Urinary bladder (tissue), 4 donors: ENCODE data around the gene PIP5K1B. TPM values are rescaled to one million over a fixed set of nuclear protein-coding genes. Genes with fewer than 3 reads are reported as not detected.
"Not testable (repeated sequence)": the region's sequence is repeated elsewhere in the genome, so short reads cannot be mapped to it uniquely, and the experiment has no call there.

Experiments
- DNase-seq: peaks from one replicate; pipeline ENCODE4 v3.0.0-alpha.2; 2015; ENCODE audit errors: extremely low spot score
- H3K27ac ChIP-seq: one replicate; pipeline ENCODE4 v1.5.1; 2013; ENCODE audit warnings: low read depth, mild to moderate bottlenecking, moderate library complexity
- H3K36me3 ChIP-seq: one replicate; pipeline ENCODE4 v1.6.1; 2013; ENCODE audit warnings: mild to moderate bottlenecking, moderate library complexity; ENCODE audit not compliant: insufficient read depth
- H3K4me1 ChIP-seq: one replicate; pipeline ENCODE4 v1.6.1; 2013; ENCODE audit warnings: mild to moderate bottlenecking, moderate library complexity; ENCODE audit not compliant: insufficient read depth
- H3K4me3 ChIP-seq: one replicate; pipeline ENCODE4 v1.5.1; 2013; ENCODE audit warnings: low read depth, low read length
- WGBS: extraction: QIAGEN DNeasy Blood & Tissue Kit; methylation state at CpG from one replicate; pipeline ENCODE4 v1.1.7; 2013; 5-methylcytosine and 5-hydroxymethylcytosine counted together
- polyA plus RNA-seq: library from polyadenylated mRNA; stranded (reverse); fragments of 200-250 nt; gene quantifications from one replicate; pipeline ENCODE4 v1.2.3, GENCODE V29; 2013
- small RNA-seq: library from RNA; depleted of rRNA; stranded (forward); fragments of <200 nt; gene quantifications from one replicate; pipeline ENCODE3, GENCODE V24; 2014
- total RNA-seq: library from RNA; depleted of rRNA; stranded (reverse); fragments of >200 nt; gene quantifications from one replicate; pipeline ENCODE4 v1.2.3, GENCODE V29; 2014
- donor health status: healthy with polysubstance abuse.
- donor health status: healthy.

Gene PIP5K1B
- total and polyA plus RNA-seq, 2 donors, result 3.1 to 6.4 TPM

DNA sequence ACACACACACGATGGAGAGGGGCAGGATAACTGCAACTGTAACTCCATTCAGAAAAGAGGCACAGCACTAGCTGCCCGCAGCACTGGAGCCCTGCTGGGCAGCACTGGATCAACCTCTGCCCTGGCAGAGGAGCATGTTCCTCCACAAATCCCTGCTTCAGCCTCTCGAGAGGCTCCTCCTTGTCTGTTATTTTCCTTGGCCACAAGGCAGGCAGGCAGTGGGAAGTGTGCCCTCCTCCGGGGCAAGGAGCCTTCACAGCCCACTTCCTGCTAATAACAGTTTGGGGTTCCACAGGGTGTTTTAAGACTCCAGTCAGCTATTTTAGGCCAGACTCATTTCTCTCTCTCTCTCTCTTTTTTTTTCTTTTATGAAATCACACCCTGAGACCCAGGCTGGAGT lies 342.3 kb downstream of the PIP5K1B start:
- Histone ChIP-seq H3K4me1 (peaks cover 1% of the 10 kb centered on the region), H3K27ac (no peak overlapping the region), H3K4me3 (no peak overlapping the region), H3K36me3 (no peaks in the 10 kb centered on the region)
- 72% methylated on average over 4 of the region's 4 CpGs for WGBS
- DNase-seq, result no peak

DNA sequence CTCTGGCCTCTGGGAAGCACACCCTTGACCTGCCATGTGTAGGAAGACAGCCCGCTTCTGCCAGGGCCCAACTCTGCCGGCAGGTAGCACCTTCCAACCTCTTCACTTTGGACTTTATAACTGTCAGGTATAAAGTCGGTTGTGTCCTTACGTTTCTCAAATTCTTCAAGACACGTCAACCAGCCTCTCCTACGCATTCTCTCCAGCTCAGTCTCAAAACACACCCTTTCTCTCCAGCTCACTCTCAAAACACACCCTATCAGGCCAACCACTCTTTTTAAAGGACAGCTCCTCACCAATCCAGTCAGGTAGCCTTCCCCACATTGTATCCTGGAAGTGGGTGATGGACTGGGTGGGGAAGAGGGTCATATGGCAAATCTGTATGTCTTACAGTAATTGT lies 344.1 kb downstream of the PIP5K1B start:
- H3K27ac ChIP-seq, result no peak overlapping the region
- peaks cover 1% of the 10 kb centered on the region for H3K4me1 ChIP-seq
- WGBS, result 87% methylated on average over 6 of the region's 6 CpGs
- DNase-seq, result no peak
- H3K4me3 ChIP-seq, result no peak overlapping the region
- no peaks in the 10 kb centered on the region for H3K36me3 ChIP-seq

DNA sequence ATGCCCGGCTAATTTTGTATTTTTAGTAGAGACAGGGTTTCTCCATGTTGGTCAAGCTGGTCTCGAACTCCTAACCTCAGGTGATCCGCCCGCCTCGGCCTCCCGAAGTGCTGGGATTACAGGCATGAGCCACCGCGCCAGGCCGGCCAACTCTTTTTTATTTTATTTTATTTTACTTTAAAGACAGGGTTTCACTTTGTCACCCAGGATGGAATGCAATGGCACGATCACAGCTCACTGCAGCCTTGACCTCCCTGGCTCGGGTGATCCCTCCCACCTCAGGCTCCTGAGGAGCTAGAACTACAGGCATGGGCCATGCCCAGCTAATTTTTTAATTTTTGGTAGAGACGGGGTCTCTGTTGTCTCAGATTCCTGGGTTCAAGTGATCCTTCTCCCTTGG lies 345.9 kb downstream of the PIP5K1B start:
- DNase-seq, H3K4me1 ChIP-seq, H3K27ac ChIP-seq, H3K4me3 ChIP-seq, H3K36me3 ChIP-seq: not testable (repeated sequence)
- WGBS, result 88% methylated on average over 12 of the region's 12 CpGs

DNA sequence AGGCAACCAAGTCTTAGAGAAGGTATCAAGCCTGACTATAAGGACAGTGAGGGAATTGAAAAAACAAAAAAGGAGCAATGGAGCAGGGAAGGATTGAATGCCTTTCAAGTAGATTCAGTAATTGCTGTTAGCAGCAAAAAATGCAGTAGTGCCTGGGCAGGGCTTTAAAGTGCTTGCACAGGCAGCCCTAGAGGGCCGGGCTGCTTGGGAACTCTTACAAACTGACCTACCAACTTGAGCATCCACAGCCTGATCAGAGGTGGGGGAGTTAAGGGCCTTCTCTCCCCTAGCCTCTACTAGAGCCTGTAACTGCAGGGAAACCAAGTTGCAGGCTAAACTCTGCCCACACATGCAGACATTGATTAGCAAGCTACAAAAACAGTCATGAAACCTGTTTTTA lies 349.9 kb downstream of the PIP5K1B start:
- Histone ChIP-seq H3K36me3 (no peaks in the 10 kb centered on the region), H3K27ac (no peak overlapping the region), H3K4me1 (no peaks in the 10 kb centered on the region), H3K4me3 (no peak overlapping the region)
- no peak for DNase-seq
- 30% methylated on average over 1 of the region's 1 CpG for WGBS

DNA sequence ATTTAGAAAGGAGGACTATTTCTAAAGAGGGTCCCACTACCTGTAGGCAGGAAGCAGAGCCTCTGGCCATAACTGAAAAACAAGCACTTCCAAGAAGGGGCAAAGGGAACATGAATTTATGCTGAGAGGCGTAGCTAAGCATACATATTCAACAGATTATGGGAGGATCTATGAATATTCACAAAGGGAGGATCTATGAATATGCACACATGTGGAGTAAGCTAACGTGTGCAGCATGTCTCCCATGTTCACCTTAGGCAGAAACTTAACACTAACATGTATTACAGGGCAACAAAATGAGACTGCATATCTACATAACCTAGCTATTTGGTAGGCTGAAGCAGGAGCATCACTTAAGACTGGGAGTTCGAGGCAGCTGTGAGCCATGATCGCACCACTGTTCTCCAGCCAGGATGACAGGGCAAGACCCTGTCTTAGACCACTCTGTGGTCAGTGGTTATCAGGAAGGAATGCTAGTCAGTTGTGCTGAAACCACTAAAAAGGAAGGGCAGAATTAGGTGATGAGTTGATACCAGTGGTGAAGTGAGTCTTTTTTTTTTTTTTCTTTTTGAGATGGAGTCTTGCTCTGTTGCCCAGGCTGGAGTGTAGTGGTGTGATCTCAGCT lies 351.3 kb downstream of the PIP5K1B start:
- no peak for DNase-seq
- no peaks in the 10 kb centered on the region for H3K4me1 ChIP-seq
- H3K27ac ChIP-seq, result no peak overlapping the region
- H3K4me3 ChIP-seq, result no peak overlapping the region
- 95% methylated on average over 4 of the region's 4 CpGs for WGBS
- no peaks in the 10 kb centered on the region for H3K36me3 ChIP-seq

DNA sequence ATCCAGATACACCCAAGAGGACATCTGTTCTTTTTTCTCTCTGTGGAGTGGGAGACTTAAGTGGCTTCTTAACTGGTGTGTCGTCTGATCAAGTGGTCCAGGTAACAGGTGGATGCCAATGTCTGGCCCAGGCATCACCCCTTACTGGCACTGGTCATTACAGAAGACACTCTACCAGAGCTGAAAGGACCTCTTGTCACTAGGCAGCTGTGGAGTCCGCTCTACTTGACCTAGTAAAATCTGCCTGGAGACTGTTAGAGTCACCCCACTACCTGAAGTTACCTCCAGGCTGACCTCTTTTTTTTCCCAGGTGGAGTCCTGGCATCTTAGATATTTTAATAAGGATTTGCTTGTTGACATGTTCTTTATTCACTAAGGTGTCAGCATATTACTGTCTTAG lies 353.1 kb downstream of the PIP5K1B start:
- DNase-seq, result no peak
- 92% methylated on average over 2 of the region's 2 CpGs for WGBS
- Histone ChIP-seq H3K4me1 (no peaks in the 10 kb centered on the region), H3K36me3 (no peaks in the 10 kb centered on the region), H3K27ac (no peak overlapping the region), H3K4me3 (no peak overlapping the region)

Small RNA genes lying within 50 kb of the gene (small RNA-seq; reads per million reads assigned to genes)
- not detected for gene RNU6-820P

Other genes starting within 250 kb of the PIP5K1B start
- gene TMEM252, start 164.4 kb upstream of the PIP5K1B start, total RNA-seq, result not detected
- gene TMEM252, start 164.4 kb upstream of the PIP5K1B start, polyA plus RNA-seq, result 0.24 TPM